Peyer's patch (tissue), 4 donors: Measurements from ENCODE around the gene SGCA. TPM values are rescaled to one million over a fixed set of nuclear protein-coding genes. Genes with fewer than 3 reads are reported as not detected.
A peak's percentile ranks its signal among the peaks of the same experiment; 100 is the strongest.

Source experiments
- DNase-seq, 3 donors: peaks; one replicate each; pipeline ENCODE4 v3.0.0-alpha.2; 2017 to 2019
- H3K27ac ChIP-seq, 4 donors: fragments of 200-600 bp; sonication (generic); one replicate each; pipeline ENCODE4 v1.5.1; 2016 to 2019
- H3K27me3 ChIP-seq, 2 donors: fragments of 200-600 bp; sonication (generic); one replicate each; pipeline ENCODE4 v1.5.1; 2019
- H3K36me3 ChIP-seq, 3 donors: fragments of 200-600 bp; sonication (generic); one replicate each; pipeline ENCODE4 v1.5.1; 2016 to 2019
- H3K4me1 ChIP-seq, 4 donors: fragments of 200-600 bp; sonication (generic); one replicate each; pipeline ENCODE4 v1.5.1; 2016 to 2019
- H3K4me3 ChIP-seq, 4 donors: fragments of 200-600 bp; sonication (generic); 1 replicate in 3 of 4; 2 replicates in 1 of 4; pipeline ENCODE4 v1.5.1; 2016 to 2019; ENCODE audit warnings: mild to moderate bottlenecking in 1 of 4
- H3K9me3 ChIP-seq, 4 donors: fragments of 200-600 bp; sonication (generic); one replicate each; pipeline ENCODE4 v1.5.1; 2016 to 2019; ENCODE audit warnings: mild to moderate bottlenecking in 1 of 4
- CTCF ChIP-seq, 6 experiments: fragments of 450-650 bp in 4 of 6; fragments of 200-600 bp in 2 of 6; sonication (generic) in 1 of 6; IDR thresholded peaks; one replicate each; pipeline ENCODE4 v1.5.1; 2017 to 2019; ENCODE audit warnings: antibody characterized with exemption in 6 of 6, mild to moderate bottlenecking in 3 of 6, moderate library complexity in 1 of 6
- POLR2A ChIP-seq, 2 donors: fragments of 450-650 bp; IDR thresholded peaks; one replicate each; pipeline ENCODE4 v1.5.1; 2017; ENCODE audit warnings: antibody characterized with exemption in 2 of 2, mild to moderate bottlenecking in 2 of 2, moderate library complexity in 2 of 2
- total RNA-seq, 4 donors: library from RNA; depleted of rRNA; stranded (reverse); fragments of >200 nt; gene quantifications; one replicate each; pipeline ENCODE4 v1.1.0, GENCODE V29; 2016

SGCA gene
- total RNA-seq, 4 donors from 2014 or later = 2.9 to 3.5 (median 3.5) TPM; not detected in 1

GRCh38 chr17:50214976-50215760, 49.4 kb downstream of the SGCA start:
- TF ChIP-seq POLR2A (IDR thresholded peaks at IDR 0.05) (no peak), CTCF (IDR thresholded peaks at IDR 0.05) (no peak)
- peaks cover 0 to 24% (median 0%) of the 10 kb centered on the region in 4 donors for H3K4me1 ChIP-seq
- DNase-seq = no peak
- H3K36me3 ChIP-seq = no peaks in the 10 kb centered on the region
- no peaks in the 10 kb centered on the region for H3K9me3 ChIP-seq
- H3K27me3 ChIP-seq = no peaks in the 10 kb centered on the region
- peak overlapping the region in 1 of 4 donors; percentile 41 for H3K27ac ChIP-seq
- no peak overlapping the region for H3K4me3 ChIP-seq

GRCh38 chr17:50217591-50217990, 51.8 kb downstream of the SGCA start:
- Histone ChIP-seq H3K27ac (peak overlapping the region in 1 of 4 donors; percentile 43), H3K4me1 (peaks cover 0 to 16% (median 0%) of the 10 kb centered on the region in 4 donors), H3K4me3 (no peak overlapping the region), H3K9me3 (no peaks in the 10 kb centered on the region), H3K36me3 (no peaks in the 10 kb centered on the region), H3K27me3 (no peaks in the 10 kb centered on the region)
- DNase-seq = no peak
- TF ChIP-seq CTCF (IDR thresholded peaks at IDR 0.05) (no peak), POLR2A (IDR thresholded peaks at IDR 0.05) (no peak)

- peak overlapping the region in 3 of 4 donors; percentile 3 to 43 (median 16) for H3K27ac ChIP-seq
- no peaks in the 10 kb centered on the region for H3K9me3 ChIP-seq
- H3K27me3 ChIP-seq = no peaks in the 10 kb centered on the region
- DNase-seq = no peak
- TF ChIP-seq CTCF (IDR thresholded peaks at IDR 0.05) = no peak
- H3K4me1 ChIP-seq = peaks cover 0 to 16% (median 0%) of the 10 kb centered on the region in 4 donors
- H3K4me3 ChIP-seq = no peak overlapping the region
- no peaks in the 10 kb centered on the region for H3K36me3 ChIP-seq
These were observed 52.4 kb downstream of the SGCA start for GRCh38 chr17:50218071-50218759.

- Histone ChIP-seq H3K27ac (peak overlapping the region; percentile 3 to 43 (median 24)), H3K4me3 (no peak overlapping the region), H3K9me3 (no peaks in the 10 kb centered on the region), H3K36me3 (no peaks in the 10 kb centered on the region), H3K27me3 (no peaks in the 10 kb centered on the region), H3K4me1 (peaks cover 0 to 16% (median 0%) of the 10 kb centered on the region in 4 donors)
- DNase-seq = peak in 1 of 3 donors; percentile 27
- TF ChIP-seq POLR2A (IDR thresholded peaks at IDR 0.05) = no peak
- TF ChIP-seq CTCF (IDR thresholded peaks at IDR 0.05) = no peak
These were observed 53.0 kb downstream of the SGCA start for GRCh38 chr17:50218771-50219315.

GRCh38 chr17:50219342-50219741, 53.5 kb downstream of the SGCA start:
- no peak for DNase-seq

More at GRCh38 chr17:50219342-50219741, 53.5 kb downstream of the SGCA start:
- H3K9me3 ChIP-seq = no peaks in the 10 kb centered on the region
- no peaks in the 10 kb centered on the region for H3K27me3 ChIP-seq
- no peaks in the 10 kb centered on the region for H3K36me3 ChIP-seq
- H3K4me1 ChIP-seq = peaks cover 0 to 16% (median 0%) of the 10 kb centered on the region in 4 donors
- H3K27ac ChIP-seq = peak overlapping the region in 2 of 4 donors; percentile 33 to 43
- no peak overlapping the region for H3K4me3 ChIP-seq
- TF ChIP-seq POLR2A (IDR thresholded peaks at IDR 0.05) = no peak
- TF ChIP-seq CTCF (IDR thresholded peaks at IDR 0.05) = no peak
